ENCODE results near the gene ITPRID1.
A peak's percentile ranks its signal among the peaks of the same experiment; 100 is the strongest.
"Not testable (repeated sequence)": the region's sequence is repeated elsewhere in the genome, so short reads cannot be mapped to it uniquely, and the experiment has no call there.

Gene ITPRID1

GRCh38 chr7:31513790-31514189 lies at the start of gene ITPRID1:
Gene ITPRID1 (plus strand): TSS chr7:31514090. CDS start chr7:31553025, 38,935 bp downstream.
- H3K4me3 Mint-ChIP-seq = no peak within 1 kb of the TSS
- H3K27ac Mint-ChIP-seq = no peak within 1 kb of the TSS
- H3K27me3 Mint-ChIP-seq = no peaks in the 10 kb centered on the region
- ATAC-seq (no peak), DNase-seq (no peak)
- peaks cover 12 to 30% of the 10 kb centered on the region in 2 donors for H3K9me3 Mint-ChIP-seq
- H3K4me1 Mint-ChIP-seq = no peaks in the 10 kb centered on the region

GRCh38 chr7:31464601-31465000 lies 49.3 kb upstream of the ITPRID1 start:
- peak overlapping the region in 1 of 2 donors; percentile 7 for H3K27ac Mint-ChIP-seq
- no peaks in the 10 kb centered on the region for H3K4me1 Mint-ChIP-seq
- DNase-seq (no peak), ATAC-seq (no peak)
- peaks cover 5 to 7% of the 10 kb centered on the region in 2 donors for H3K9me3 Mint-ChIP-seq
- H3K27me3 Mint-ChIP-seq = peaks cover 5% of the 10 kb centered on the region
- no peak overlapping the region for H3K4me3 Mint-ChIP-seq

- H3K9me3 Mint-ChIP-seq = peaks cover 5 to 7% of the 10 kb centered on the region in 2 donors
- DNase-seq (no peak), ATAC-seq (no peak)
- peaks cover 5% of the 10 kb centered on the region for H3K27me3 Mint-ChIP-seq
- H3K4me3 Mint-ChIP-seq = no peak overlapping the region
- no peak overlapping the region for H3K27ac Mint-ChIP-seq
- H3K4me1 Mint-ChIP-seq = no peaks in the 10 kb centered on the region
Observed at GRCh38 chr7:31465285-31465684, 48.6 kb upstream of the ITPRID1 start.

DNA sequence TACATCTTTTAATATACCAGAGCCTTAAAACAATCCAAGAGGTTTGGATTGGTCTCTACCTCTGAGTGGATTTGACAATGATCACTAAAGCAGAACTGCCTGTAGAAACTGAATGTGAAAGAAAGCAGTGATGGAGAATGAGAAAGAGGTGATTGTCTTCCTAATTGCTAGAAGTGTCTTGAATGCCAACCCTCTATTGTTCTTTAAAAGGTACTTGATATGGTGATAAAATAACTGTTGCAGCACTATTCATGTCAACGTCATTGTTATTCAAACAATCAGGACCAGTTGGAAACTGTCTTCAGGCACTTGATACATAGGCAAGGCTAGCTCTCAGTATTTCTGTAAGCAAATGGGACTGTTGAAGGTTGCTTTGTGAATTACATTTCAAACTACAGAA lies 47.9 kb upstream of the ITPRID1 start:
- no peak overlapping the region for H3K4me3 Mint-ChIP-seq
- no peak overlapping the region for H3K27ac Mint-ChIP-seq
- DNase-seq (no peak), ATAC-seq (no peak)
- no peaks in the 10 kb centered on the region for H3K4me1 Mint-ChIP-seq
- H3K27me3 Mint-ChIP-seq = peaks cover 5% of the 10 kb centered on the region
- peaks cover 5 to 7% of the 10 kb centered on the region in 2 donors for H3K9me3 Mint-ChIP-seq

DNA sequence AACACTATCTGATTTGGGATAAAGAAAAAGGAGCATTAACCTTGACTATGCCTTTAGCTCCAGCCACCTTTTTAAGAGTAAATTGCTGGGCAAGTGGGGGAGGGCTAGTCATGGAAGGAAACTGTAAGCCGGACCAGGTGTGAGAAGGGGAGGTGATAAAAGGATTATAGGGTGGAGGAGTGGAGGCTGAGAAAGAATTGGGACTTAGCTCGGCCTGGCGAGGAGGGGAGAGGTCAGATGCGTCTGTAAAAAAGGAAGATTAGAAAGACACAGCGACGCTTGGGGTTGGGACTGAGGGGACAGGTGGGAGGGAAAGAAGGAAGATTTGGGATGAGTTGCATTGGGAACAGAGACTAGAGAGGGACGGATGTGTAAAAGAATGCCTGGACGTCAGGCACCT lies 43.0 kb upstream of the ITPRID1 start:
- not testable (repeated sequence) for H3K27ac Mint-ChIP-seq, ATAC-seq, H3K9me3 Mint-ChIP-seq, DNase-seq, H3K4me3 Mint-ChIP-seq, H3K27me3 Mint-ChIP-seq, H3K4me1 Mint-ChIP-seq

GRCh38 chr7:31475368-31475767 lies 38.5 kb upstream of the ITPRID1 start:
- ATAC-seq = no peak

GRCh38 chr7:31476073-31476745 lies 37.7 kb upstream of the ITPRID1 start:
- Mint-ChIP-seq H3K9me3 (peaks cover 0 to 11% of the 10 kb centered on the region in 2 donors), H3K27ac (no peak overlapping the region), H3K4me3 (no peak overlapping the region), H3K27me3 (no peaks in the 10 kb centered on the region), H3K4me1 (no peaks in the 10 kb centered on the region)
- ATAC-seq = no peak
- DNase-seq = no peak

More at GRCh38 chr7:31475368-31475767, 38.5 kb upstream of the ITPRID1 start:
- Mint-ChIP-seq H3K27me3 (no peaks in the 10 kb centered on the region), H3K27ac (no peak overlapping the region), H3K4me1 (no peaks in the 10 kb centered on the region), H3K9me3 (peaks cover 0 to 11% of the 10 kb centered on the region in 2 donors), H3K4me3 (no peak overlapping the region)
- no peak for DNase-seq

- H3K9me3 Mint-ChIP-seq = peaks cover 0 to 11% of the 10 kb centered on the region in 2 donors
- H3K4me1 Mint-ChIP-seq = no peaks in the 10 kb centered on the region
- H3K4me3 Mint-ChIP-seq = no peak overlapping the region
- no peak for DNase-seq
- H3K27ac Mint-ChIP-seq = no peak overlapping the region
- no peak for ATAC-seq
- H3K27me3 Mint-ChIP-seq = no peaks in the 10 kb centered on the region
Observed at GRCh38 chr7:31476941-31477677, 36.8 kb upstream of the ITPRID1 start.

GRCh38 chr7:31478018-31478417 lies 35.9 kb upstream of the ITPRID1 start:
- no peaks in the 10 kb centered on the region for H3K27me3 Mint-ChIP-seq
- H3K27ac Mint-ChIP-seq = no peak overlapping the region
- no peaks in the 10 kb centered on the region for H3K4me1 Mint-ChIP-seq
- peaks cover 0 to 18% of the 10 kb centered on the region in 2 donors for H3K9me3 Mint-ChIP-seq
- ATAC-seq (no peak), DNase-seq (no peak)
- H3K4me3 Mint-ChIP-seq = no peak overlapping the region

DNA sequence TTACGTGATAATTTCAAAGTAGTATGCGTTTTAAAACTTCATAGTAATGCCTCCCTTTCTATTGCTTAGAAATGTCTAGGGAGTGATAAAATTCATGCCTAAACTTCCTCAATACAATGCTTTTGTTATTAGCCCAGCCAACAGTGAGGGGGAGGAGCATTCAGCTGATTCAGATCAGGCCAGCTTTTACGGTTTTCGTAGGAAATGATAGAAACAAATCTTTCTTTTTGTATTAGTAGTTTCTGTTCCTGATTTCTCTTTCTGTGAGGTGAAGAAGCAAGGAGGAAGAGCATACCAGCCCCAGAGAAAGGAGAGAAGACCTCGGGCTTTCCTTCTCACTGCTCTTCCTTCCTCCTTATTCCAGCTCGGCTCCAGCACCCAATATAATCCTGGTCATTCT lies 35.2 kb upstream of the ITPRID1 start:
- no peak overlapping the region for H3K4me3 Mint-ChIP-seq
- no peak overlapping the region for H3K27ac Mint-ChIP-seq
- no peaks in the 10 kb centered on the region for H3K27me3 Mint-ChIP-seq
- DNase-seq = no peak
- peaks cover 0 to 18% of the 10 kb centered on the region in 2 donors for H3K9me3 Mint-ChIP-seq
- no peak for ATAC-seq
- no peaks in the 10 kb centered on the region for H3K4me1 Mint-ChIP-seq

- H3K4me1 Mint-ChIP-seq = no peaks in the 10 kb centered on the region
- H3K27me3 Mint-ChIP-seq = no peaks in the 10 kb centered on the region
- peak overlapping the region in 1 of 2 donors; percentile 0 for H3K27ac Mint-ChIP-seq
- no peak overlapping the region for H3K4me3 Mint-ChIP-seq
- ATAC-seq = no peak
- peaks cover 0 to 17% of the 10 kb centered on the region in 2 donors for H3K9me3 Mint-ChIP-seq
- DNase-seq = no peak
Observed at GRCh38 chr7:31487071-31487470, 26.8 kb upstream of the ITPRID1 start.

- no peak for DNase-seq
Observed at GRCh38 chr7:31487476-31487875, 26.4 kb upstream of the ITPRID1 start.

GRCh38 chr7:31488562-31489203 lies 25.2 kb upstream of the ITPRID1 start:
- DNase-seq = peak; percentile 29 to 37
- Mint-ChIP-seq H3K27ac (no peak overlapping the region), H3K9me3 (peaks cover 0 to 10% of the 10 kb centered on the region in 2 donors), H3K4me3 (no peak overlapping the region), H3K4me1 (no peaks in the 10 kb centered on the region), H3K27me3 (no peaks in the 10 kb centered on the region)
- ATAC-seq = peak; percentile 81

More at GRCh38 chr7:31487476-31487875, 26.4 kb upstream of the ITPRID1 start:
- no peaks in the 10 kb centered on the region for H3K4me1 Mint-ChIP-seq
- peak overlapping the region in 1 of 2 donors; percentile 0 for H3K27ac Mint-ChIP-seq
- no peak overlapping the region for H3K4me3 Mint-ChIP-seq
- no peak for ATAC-seq
- H3K9me3 Mint-ChIP-seq = peaks cover 0 to 14% of the 10 kb centered on the region in 2 donors
- no peaks in the 10 kb centered on the region for H3K27me3 Mint-ChIP-seq

DNA sequence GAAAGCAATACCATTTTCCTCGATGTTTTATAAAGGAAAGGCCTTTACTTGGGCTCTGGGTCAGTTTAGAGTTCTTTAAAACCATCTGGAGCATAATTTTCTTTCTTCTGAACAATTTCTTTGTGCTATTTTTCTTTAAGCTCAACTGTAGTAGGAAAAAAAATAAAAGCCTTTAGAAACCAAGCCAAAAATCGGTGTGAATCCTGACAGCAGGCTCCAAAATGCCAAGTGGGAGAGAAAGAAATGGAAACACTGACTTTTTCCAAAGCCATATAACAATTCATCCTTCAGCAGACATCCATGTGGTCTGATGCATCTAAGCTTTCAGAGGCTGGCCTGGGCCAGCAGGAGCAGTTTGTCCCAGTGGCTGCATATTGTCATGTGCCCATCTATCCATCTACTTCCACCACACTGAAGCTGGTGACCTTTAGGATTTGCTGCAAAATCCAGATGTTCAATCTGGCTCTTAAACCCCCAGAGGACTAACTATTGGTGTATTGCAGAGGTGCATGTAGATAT lies 23.0 kb upstream of the ITPRID1 start:
- Mint-ChIP-seq H3K27me3 (no peaks in the 10 kb centered on the region), H3K4me1 (no peaks in the 10 kb centered on the region), H3K4me3 (no peak overlapping the region), H3K9me3 (peaks cover 0 to 10% of the 10 kb centered on the region in 2 donors), H3K27ac (no peak overlapping the region)
- no peak for ATAC-seq
- DNase-seq = no peak

DNA sequence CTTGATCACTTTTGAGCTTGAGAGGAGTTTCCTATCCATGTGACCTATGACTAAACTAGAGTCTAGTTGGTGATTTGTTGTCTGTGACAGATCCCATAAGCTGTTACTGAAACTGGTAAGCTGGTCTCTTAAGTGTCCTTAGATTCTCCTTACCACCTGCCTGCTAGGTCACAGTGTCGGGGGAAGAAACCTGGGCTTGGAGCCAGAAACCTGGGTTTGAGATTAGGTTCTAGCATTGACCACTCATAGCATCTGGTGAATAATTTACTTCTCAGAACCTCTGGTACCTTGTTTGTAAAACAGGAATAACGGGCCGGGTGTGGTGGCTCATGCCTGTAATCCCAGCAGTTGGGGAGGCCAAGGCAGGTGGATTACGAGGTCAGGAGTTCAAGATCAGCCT lies 21.8 kb upstream of the ITPRID1 start:
- Mint-ChIP-seq H3K4me3 (no peak overlapping the region), H3K27me3 (no peaks in the 10 kb centered on the region), H3K27ac (no peak overlapping the region), H3K9me3 (peaks cover 0 to 8% of the 10 kb centered on the region in 2 donors), H3K4me1 (no peaks in the 10 kb centered on the region)
- no peak for ATAC-seq
- no peak for DNase-seq
